ENCODE results near the gene CASQ1. TPM values are rescaled to one million over a fixed set of nuclear protein-coding genes. Genes with fewer than 3 reads are reported as not detected.

Gene CASQ1
- polyA plus RNA-seq, 1 donor from 2014 or later, result not detected

DNA sequence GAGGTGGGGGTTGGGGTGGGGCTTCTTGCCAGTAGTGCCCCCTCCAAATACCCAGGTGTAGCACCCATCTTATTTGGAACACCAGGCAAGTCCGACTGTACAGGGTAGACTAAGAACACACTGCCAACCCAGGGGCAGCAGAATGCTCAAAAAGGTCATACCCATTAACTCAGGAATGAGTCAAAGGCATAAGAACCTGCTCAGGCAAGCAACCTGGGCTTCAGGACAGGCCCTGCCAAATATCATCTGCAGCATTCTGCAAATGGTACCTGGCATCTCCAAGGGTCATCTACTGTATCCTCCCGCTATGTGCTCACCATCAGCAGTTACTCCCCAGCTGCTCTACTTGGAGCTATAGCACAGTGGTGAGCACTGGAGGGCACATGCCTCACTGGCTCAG lies 34.2 kb downstream of the CASQ1 start:
- Histone ChIP-seq H3K4me3 (ENCODE audit: low read length) (no peak overlapping the region), H4K20me1 (ENCODE audit: insufficient read depth) (no peaks in the 10 kb centered on the region), H3K79me2 (replicated peaks; ENCODE audit: insufficient read depth, low read length) (no peaks in the 10 kb centered on the region), H3K4me2 (ENCODE audit: low read length) (no peak overlapping the region), H3K9me3 (ENCODE audit: low read length) (no peaks in the 10 kb centered on the region), H3K9me2 (ENCODE audit: insufficient read depth, low read length) (no peaks in the 10 kb centered on the region), H3K27me3 (ENCODE audit: insufficient read depth, low read depth, low read length) (no peaks in the 10 kb centered on the region), H3K27ac (ENCODE audit: low read length) (no peak overlapping the region), H3K36me3 (ENCODE audit: insufficient read depth, low read length) (peaks cover 9% of the 10 kb centered on the region), H3K9ac (ENCODE audit: low read length) (no peak overlapping the region), H2AFZ (ENCODE audit: low read depth, low read length) (no peak overlapping the region), H3F3A (ENCODE audit: insufficient read depth, low read length, poor library complexity, severe bottlenecking) (no peaks in the 10 kb centered on the region)
- TF ChIP-seq, protein P1, sequence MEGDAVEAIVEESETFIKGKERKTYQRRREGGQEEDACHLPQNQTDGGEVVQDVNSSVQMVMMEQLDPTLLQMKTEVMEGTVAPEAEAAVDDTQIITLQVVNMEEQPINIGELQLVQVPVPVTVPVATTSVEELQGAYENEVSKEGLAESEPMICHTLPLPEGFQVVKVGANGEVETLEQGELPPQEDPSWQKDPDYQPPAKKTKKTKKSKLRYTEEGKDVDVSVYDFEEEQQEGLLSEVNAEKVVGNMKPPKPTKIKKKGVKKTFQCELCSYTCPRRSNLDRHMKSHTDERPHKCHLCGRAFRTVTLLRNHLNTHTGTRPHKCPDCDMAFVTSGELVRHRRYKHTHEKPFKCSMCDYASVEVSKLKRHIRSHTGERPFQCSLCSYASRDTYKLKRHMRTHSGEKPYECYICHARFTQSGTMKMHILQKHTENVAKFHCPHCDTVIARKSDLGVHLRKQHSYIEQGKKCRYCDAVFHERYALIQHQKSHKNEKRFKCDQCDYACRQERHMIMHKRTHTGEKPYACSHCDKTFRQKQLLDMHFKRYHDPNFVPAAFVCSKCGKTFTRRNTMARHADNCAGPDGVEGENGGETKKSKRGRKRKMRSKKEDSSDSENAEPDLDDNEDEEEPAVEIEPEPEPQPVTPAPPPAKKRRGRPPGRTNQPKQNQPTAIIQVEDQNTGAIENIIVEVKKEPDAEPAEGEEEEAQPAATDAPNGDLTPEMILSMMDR (IDR thresholded peaks at IDR 0.05; ENCODE audit: poor library complexity, severe bottlenecking), result no peak
- TF ChIP-seq REST (IDR thresholded peaks at IDR 0.05; ENCODE audit: borderline replicate concordance), result no peak
- no peak for TF ChIP-seq TAF1 (IDR thresholded peaks at IDR 0.05; ENCODE audit: low read depth)
- no peak for TF ChIP-seq SMC3 (conservative IDR thresholded peaks at IDR 0.05; ENCODE audit: poor library complexity)
- no peak for TF ChIP-seq MXI1 (conservative IDR thresholded peaks at IDR 0.05; ENCODE audit: poor library complexity, severe bottlenecking)

DNA sequence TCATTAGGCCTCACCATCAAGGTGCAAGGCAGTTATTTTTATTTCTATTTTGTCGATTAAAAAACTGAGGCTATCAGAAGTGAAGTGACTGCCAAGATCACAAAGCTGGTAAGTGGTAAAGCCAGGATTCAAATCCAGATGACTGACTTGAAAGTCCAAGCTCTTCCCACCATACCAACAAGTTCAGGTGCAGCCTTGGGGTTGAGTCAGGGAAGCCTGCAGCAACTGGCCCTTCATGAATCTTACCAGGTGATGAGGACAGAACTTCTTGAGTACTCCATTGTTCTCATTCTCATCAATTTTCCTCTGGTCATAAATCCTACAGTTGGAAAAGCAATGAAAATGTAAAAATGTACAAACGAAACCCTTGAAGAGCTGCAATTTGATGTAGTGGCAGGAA lies 35.0 kb downstream of the CASQ1 start:
- H3K9ac ChIP-seq (ENCODE audit: low read length), result no peak overlapping the region
- H3K27ac ChIP-seq (ENCODE audit: low read length), result no peak overlapping the region
- H3K4me3 ChIP-seq (ENCODE audit: low read length), result no peak overlapping the region
- no peaks in the 10 kb centered on the region for H3F3A ChIP-seq (ENCODE audit: insufficient read depth, low read length, poor library complexity, severe bottlenecking)
- H3K9me3 ChIP-seq (ENCODE audit: low read length), result no peaks in the 10 kb centered on the region
- H3K79me2 ChIP-seq (replicated peaks; ENCODE audit: insufficient read depth, low read length), result no peaks in the 10 kb centered on the region
- peaks cover 4% of the 10 kb centered on the region for H3K36me3 ChIP-seq (ENCODE audit: insufficient read depth, low read length)
- no peaks in the 10 kb centered on the region for H3K27me3 ChIP-seq (ENCODE audit: insufficient read depth, low read depth, low read length)
- H3K9me2 ChIP-seq (ENCODE audit: insufficient read depth, low read length), result no peaks in the 10 kb centered on the region
- TF ChIP-seq EZH2 (IDR thresholded peaks at IDR 0.05; ENCODE audit: borderline replicate concordance, insufficient read depth, low read length, poor library complexity, severe bottlenecking), result no peak
- TF ChIP-seq SMC3 (conservative IDR thresholded peaks at IDR 0.05; ENCODE audit: poor library complexity), result no peak
- no peak for TF ChIP-seq RAD21 (conservative IDR thresholded peaks at IDR 0.05)
- no peak for TF ChIP-seq REST (IDR thresholded peaks at IDR 0.05; ENCODE audit: borderline replicate concordance)
- TF ChIP-seq TAF1 (IDR thresholded peaks at IDR 0.05; ENCODE audit: low read depth), result no peak
- TF ChIP-seq EP300 (conservative IDR thresholded peaks at IDR 0.05; ENCODE audit: poor library complexity, severe bottlenecking), result no peak
- TF ChIP-seq, protein P1 (IDR thresholded peaks at IDR 0.05; ENCODE audit: poor library complexity, severe bottlenecking), result no peak
- no peak for TF ChIP-seq POLR2AphosphoS5 (IDR thresholded peaks at IDR 0.05)
- TF ChIP-seq MXI1 (conservative IDR thresholded peaks at IDR 0.05; ENCODE audit: poor library complexity, severe bottlenecking), result no peak
- H2AFZ ChIP-seq (ENCODE audit: low read depth, low read length), result no peak overlapping the region
- H3K4me2 ChIP-seq (ENCODE audit: low read length), result no peak overlapping the region
- H4K20me1 ChIP-seq (ENCODE audit: insufficient read depth), result no peaks in the 10 kb centered on the region
